GM23248 (cell line): ENCODE results near the gene NDUFS6. TPM values are rescaled to one million over a fixed set of nuclear protein-coding genes. Genes with fewer than 3 reads are reported as not detected.

Source experiments
- DNase-seq: peaks from one replicate; pipeline ENCODE4 v3.0.0-alpha.2; 2015
- H2AFZ ChIP-seq: fragments of 200-600 bp; sonication (generic); 2 replicates; pipeline ENCODE4 v1.6.1; 2016; ENCODE audit warnings: antibody characterized with exemption
- H3F3A ChIP-seq: fragments of 200-600 bp; sonication (generic); 2 replicates; pipeline ENCODE4 v1.6.1; 2016; ENCODE audit warnings: mild to moderate bottlenecking, antibody characterized with exemption, mixed run types; ENCODE audit not compliant: insufficient read depth
- H3K27ac ChIP-seq: fragments of 200-600 bp; sonication (generic); 2 replicates; pipeline ENCODE4 v1.5.1; 2016; ENCODE audit warnings: mild to moderate bottlenecking
- H3K27me3 ChIP-seq: fragments of 200-600 bp; sonication (generic); replicated peaks from 2 replicates; pipeline ENCODE4 v1.6.1; 2016; ENCODE audit warnings: mild to moderate bottlenecking; ENCODE audit not compliant: insufficient read depth
- H3K36me3 ChIP-seq: fragments of 200-600 bp; sonication (generic); 2 replicates; pipeline ENCODE4 v1.6.1; 2016; ENCODE audit warnings: low read depth, mild to moderate bottlenecking
- H3K4me1 ChIP-seq: fragments of 200-600 bp; sonication (generic); 2 replicates; pipeline ENCODE4 v1.6.1; 2016; ENCODE audit warnings: mild to moderate bottlenecking; ENCODE audit not compliant: insufficient read depth
- H3K4me2 ChIP-seq: fragments of 200-600 bp; sonication (generic); one replicate; pipeline ENCODE4 v1.6.1; 2016; ENCODE audit warnings: mild to moderate bottlenecking; ENCODE audit not compliant: unreplicated experiment
- H3K4me3 ChIP-seq: fragments of 200-600 bp; sonication (generic); 2 replicates; pipeline ENCODE4 v1.5.1; 2016; ENCODE audit warnings: mild to moderate bottlenecking
- H3K79me2 ChIP-seq: fragments of 200-600 bp; sonication (generic); 2 replicates; pipeline ENCODE4 v1.6.1; 2016; ENCODE audit warnings: mild to moderate bottlenecking; ENCODE audit not compliant: insufficient read depth
- H3K9ac ChIP-seq: fragments of 200-600 bp; sonication (generic); 2 replicates; pipeline ENCODE4 v1.6.1; 2016; ENCODE audit warnings: mild to moderate bottlenecking
- H3K9me2 ChIP-seq: fragments of 200-600 bp; sonication (generic); 2 replicates; pipeline ENCODE4 v1.6.1; 2016; ENCODE audit warnings: mixed run types, mild to moderate bottlenecking, moderate library complexity; ENCODE audit not compliant: insufficient read depth
- H3K9me3 ChIP-seq: fragments of 200-600 bp; sonication (generic); one replicate; pipeline ENCODE4 v1.6.1; 2017; ENCODE audit warnings: low read depth
- H4K20me1 ChIP-seq: fragments of 200-600 bp; sonication (generic); 2 replicates; pipeline ENCODE4 v1.6.0; 2016; ENCODE audit not compliant: insufficient read depth
- EZH2 ChIP-seq: fragments of 200-600 bp; sonication (generic); IDR thresholded peaks from 2 replicates; pipeline ENCODE4 v1.6.1; 2018; ENCODE audit warnings: antibody characterized with exemption, mild to moderate bottlenecking; ENCODE audit not compliant: insufficient read depth, poor library complexity, severe bottlenecking
- EZH2phosphoT487 ChIP-seq: fragments of 200-600 bp; sonication (generic); IDR thresholded peaks from 2 replicates; pipeline ENCODE4 v1.6.1; 2018; ENCODE audit warnings: antibody characterized with exemption, moderate library complexity, mild to moderate bottlenecking, low read depth; ENCODE audit not compliant: insufficient read depth
- WGBS, 2 experiments: methylation state at CpG; one replicate each; pipeline ENCODE4 v1.1.6; 2015 to 2017; ENCODE audit warnings: low lambda C conversion rate in 2 of 2, low coverage in 1 of 2; ENCODE audit errors: missing lambda C conversion rate in 2 of 2; 5-methylcytosine and 5-hydroxymethylcytosine counted together
- in situ Hi-C: fragments of 300-500 bp; cut with MboI; formaldehyde crosslinking; loops from 2 replicates; pipeline ENCODE4 v1.15.0; 2020
- polyA plus RNA-seq: library from polyadenylated mRNA; unstranded; fragments of >200 nt; fragmentation: Nextera tagmentation; extraction: Ambion mirVana; gene quantifications from 2 replicates; pipeline ENCODE4 v1.2.1, GENCODE V29; 2016
- total RNA-seq: library from RNA; depleted of rRNA; stranded (reverse); fragments of >200 nt; shearing (Covaris generic); gene quantifications from 2 replicates; pipeline ENCODE4 v1.2.3, GENCODE V29; 2014

NDUFS6 gene
- total and polyA plus RNA-seq, 2 experiments from 2014 or later = 39.6 to 106 TPM

GRCh38 chr5:1770443-1770802 lies 30.8 kb upstream of the NDUFS6 start:
- Histone ChIP-seq H3K4me1 (no peaks in the 10 kb centered on the region), H3K9ac (no peak overlapping the region), H3K9me2 (no peaks in the 10 kb centered on the region), H3K4me3 (no peak overlapping the region), H3K4me2 (no peak overlapping the region), H3K27ac (no peak overlapping the region), H3K27me3 (peaks cover 24% of the 10 kb centered on the region), H3F3A (no peaks in the 10 kb centered on the region), H3K9me3 (no peaks in the 10 kb centered on the region), H4K20me1 (no peaks in the 10 kb centered on the region), H2AFZ (no peak overlapping the region), H3K79me2 (no peaks in the 10 kb centered on the region), H3K36me3 (no peaks in the 10 kb centered on the region)
- TF ChIP-seq EZH2phosphoT487 = no peak
- TF ChIP-seq EZH2 = no peak
- in situ Hi-C loops = loop anchor here (25.0 kb wide), 2 partner anchors 967 to 1842 kb away; no protein-coding TSS in a partner anchor
- DNase-seq = no peak
- WGBS, 2 experiments = 29 to 36% methylated on average over 6 of the region's 6 CpGs

- no peak overlapping the region for H3K27ac ChIP-seq
These were observed 29.8 kb upstream of the NDUFS6 start for GRCh38 chr5:1771149-1772065.

GRCh38 chr5:1772634-1773033 lies 28.6 kb upstream of the NDUFS6 start:
- no peaks in the 10 kb centered on the region for H3F3A ChIP-seq
- no peaks in the 10 kb centered on the region for H3K9me3 ChIP-seq
- no peak for TF ChIP-seq EZH2phosphoT487
- TF ChIP-seq EZH2 = no peak
- H3K9ac ChIP-seq = no peak overlapping the region
- 11 to 15% methylated on average over 5 of the region's 5 CpGs for WGBS, 2 experiments
- no peaks in the 10 kb centered on the region for H3K4me1 ChIP-seq
- in situ Hi-C loops = loop anchor here (25.0 kb wide), 2 partner anchors 965 to 1840 kb away; no protein-coding TSS in a partner anchor
- H4K20me1 ChIP-seq = no peaks in the 10 kb centered on the region
- H3K4me3 ChIP-seq = no peak overlapping the region
- no peaks in the 10 kb centered on the region for H3K9me2 ChIP-seq
- DNase-seq = peak; percentile 69
- no peak overlapping the region for H3K27ac ChIP-seq
- no peak overlapping the region for H3K4me2 ChIP-seq
- H3K79me2 ChIP-seq = no peaks in the 10 kb centered on the region
- peaks cover 25% of the 10 kb centered on the region for H3K27me3 ChIP-seq
- no peak overlapping the region for H2AFZ ChIP-seq
- no peaks in the 10 kb centered on the region for H3K36me3 ChIP-seq

More at GRCh38 chr5:1771149-1772065, 29.8 kb upstream of the NDUFS6 start:
- no peak overlapping the region for H3K4me3 ChIP-seq
- no peaks in the 10 kb centered on the region for H3K9me3 ChIP-seq
- H3K9me2 ChIP-seq = no peaks in the 10 kb centered on the region
- TF ChIP-seq EZH2phosphoT487 (no peak), EZH2 (no peak)
- no peaks in the 10 kb centered on the region for H4K20me1 ChIP-seq
- no peak for DNase-seq
- no peak overlapping the region for H3K9ac ChIP-seq
- in situ Hi-C loops = loop anchor here (25.0 kb wide), 2 partner anchors 966 to 1841 kb away; no protein-coding TSS in a partner anchor
- no peak overlapping the region for H2AFZ ChIP-seq
- H3K4me2 ChIP-seq = no peak overlapping the region
- H3K27me3 ChIP-seq = peaks cover 30% of the 10 kb centered on the region
- H3K79me2 ChIP-seq = no peaks in the 10 kb centered on the region
- no peaks in the 10 kb centered on the region for H3K36me3 ChIP-seq
- H3K4me1 ChIP-seq = no peaks in the 10 kb centered on the region
- H3F3A ChIP-seq = no peaks in the 10 kb centered on the region
- 57 to 64% methylated on average over 20 of the region's 20 CpGs for WGBS, 2 experiments

- Histone ChIP-seq H4K20me1 (no peaks in the 10 kb centered on the region), H3K27me3 (peaks cover 18% of the 10 kb centered on the region), H3K4me2 (no peak overlapping the region), H3K79me2 (no peaks in the 10 kb centered on the region), H3K9me3 (no peaks in the 10 kb centered on the region), H3K4me3 (no peak overlapping the region), H3K4me1 (no peaks in the 10 kb centered on the region), H3K9ac (no peak overlapping the region), H2AFZ (no peak overlapping the region), H3F3A (no peaks in the 10 kb centered on the region), H3K9me2 (no peaks in the 10 kb centered on the region), H3K36me3 (no peaks in the 10 kb centered on the region), H3K27ac (no peak overlapping the region)
- TF ChIP-seq EZH2 (no peak), EZH2phosphoT487 (no peak)
- WGBS, 2 experiments = 61 to 68% methylated on average over 4 to 6 of the region's 6 CpGs
- no peak for DNase-seq
- in situ Hi-C loops = no loop called here
These were observed 24.4 kb upstream of the NDUFS6 start for GRCh38 chr5:1776831-1777230.
